NCI-H2171 (cell line): ENCODE measurements around the gene MGAT5B.
"Not testable (repeated sequence)": the region's sequence is repeated elsewhere in the genome, so short reads cannot be mapped to it uniquely, and the experiment has no call there.

Experiments
- DNase-seq: peaks from one replicate; lab custom pipeline; 2025; lab: John Stamatoyannopoulos, UW

MGAT5B gene

DNA sequence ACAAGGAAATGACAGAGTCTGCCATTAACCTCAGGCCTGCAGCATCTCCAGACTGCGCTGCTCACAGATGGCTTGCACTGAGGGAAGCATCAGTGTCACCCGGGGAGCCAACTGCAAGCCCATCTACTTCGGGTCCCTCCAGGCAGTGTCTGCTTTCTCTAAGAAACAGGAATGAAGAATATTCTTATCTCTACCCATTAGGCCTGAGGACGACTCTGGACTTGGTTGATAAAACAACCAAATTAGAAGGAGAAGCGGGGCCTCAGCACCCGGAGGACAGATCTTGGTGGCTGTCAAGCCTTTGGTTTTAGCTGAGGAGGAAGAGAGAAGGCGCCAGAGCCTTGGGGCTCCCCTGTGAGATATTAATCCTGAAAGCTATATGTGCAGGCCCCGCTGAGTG is 19.5 kb upstream of the MGAT5B start:
- no peak for DNase-seq

DNA sequence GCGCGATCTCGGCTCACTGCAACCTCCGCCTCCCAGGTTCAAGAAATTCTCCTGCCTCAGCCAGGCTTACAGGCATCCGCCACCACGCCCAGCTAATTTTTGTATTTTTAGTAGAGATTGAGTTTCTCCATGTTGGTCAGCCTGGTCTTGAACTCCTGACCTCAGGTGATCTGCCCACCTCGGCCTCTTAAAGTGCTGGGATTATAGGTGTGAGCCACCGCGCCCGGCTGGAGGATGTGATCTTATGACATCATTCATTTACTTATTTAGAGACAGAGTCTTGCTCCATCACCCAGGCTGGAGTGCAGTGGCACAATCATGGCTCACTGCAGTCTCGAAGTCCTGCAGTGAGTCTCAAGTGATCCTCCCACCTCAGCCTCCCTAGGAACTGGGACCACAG is 19.0 kb upstream of the MGAT5B start:
- not testable (repeated sequence) for DNase-seq

DNA sequence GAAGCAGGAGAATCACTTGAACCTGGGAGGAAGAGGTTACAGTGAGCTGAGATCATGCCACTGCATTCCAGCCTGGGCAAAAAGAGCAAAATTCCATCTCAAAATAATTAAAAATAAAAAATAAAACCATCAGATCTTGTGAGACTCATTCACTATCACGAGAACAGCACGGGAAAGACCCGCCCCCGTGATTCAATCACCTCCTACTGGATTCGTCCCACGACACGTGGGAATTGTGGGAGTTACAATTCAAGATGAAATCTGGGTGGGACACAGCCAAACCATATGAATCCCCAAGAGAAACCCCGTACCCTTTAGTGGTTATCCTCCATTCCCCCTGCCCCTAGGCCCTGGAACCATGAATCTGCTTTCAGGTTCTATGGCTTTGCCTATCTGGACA is 15.4 kb upstream of the MGAT5B start:
- no peak for DNase-seq

DNA sequence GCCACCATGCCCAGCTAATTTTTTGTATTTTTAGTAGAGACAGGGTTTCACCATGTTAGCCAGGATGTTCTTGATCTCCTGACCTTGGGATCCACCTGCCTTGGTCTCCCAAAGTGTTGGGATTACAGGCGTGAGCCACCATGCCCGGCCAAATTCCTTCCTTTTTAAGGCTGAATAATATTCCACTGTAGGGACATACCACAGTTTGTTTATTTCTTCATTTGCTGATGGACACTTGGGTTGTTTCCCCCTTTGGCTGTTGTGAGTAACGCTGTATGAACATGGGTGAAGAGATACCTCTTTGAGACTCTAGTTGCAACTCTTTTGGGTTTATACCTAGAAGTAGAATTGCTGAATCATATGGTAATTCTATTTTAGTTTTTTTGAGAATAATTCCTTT is 13.1 kb upstream of the MGAT5B start:
- no peak for DNase-seq

DNA sequence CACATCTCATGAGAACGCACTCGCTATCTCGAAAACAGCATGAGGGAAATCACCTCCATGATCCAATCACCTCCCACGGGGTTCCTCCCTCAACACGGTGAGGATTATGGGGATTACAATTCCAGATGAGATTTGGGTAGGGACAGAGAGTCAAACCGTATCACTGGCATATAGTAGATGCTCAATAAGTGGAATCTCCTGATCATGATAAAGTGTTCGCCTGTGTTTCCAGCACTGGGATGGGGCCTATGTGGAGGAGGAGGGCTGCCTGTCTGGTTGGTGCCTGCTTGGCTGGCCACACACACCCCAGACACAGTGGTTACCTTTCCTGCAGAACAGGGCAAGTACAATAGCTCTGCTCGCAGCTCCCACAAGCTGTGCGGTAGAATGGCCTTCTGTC is 6.1 kb upstream of the MGAT5B start:
- no peak for DNase-seq

DNA sequence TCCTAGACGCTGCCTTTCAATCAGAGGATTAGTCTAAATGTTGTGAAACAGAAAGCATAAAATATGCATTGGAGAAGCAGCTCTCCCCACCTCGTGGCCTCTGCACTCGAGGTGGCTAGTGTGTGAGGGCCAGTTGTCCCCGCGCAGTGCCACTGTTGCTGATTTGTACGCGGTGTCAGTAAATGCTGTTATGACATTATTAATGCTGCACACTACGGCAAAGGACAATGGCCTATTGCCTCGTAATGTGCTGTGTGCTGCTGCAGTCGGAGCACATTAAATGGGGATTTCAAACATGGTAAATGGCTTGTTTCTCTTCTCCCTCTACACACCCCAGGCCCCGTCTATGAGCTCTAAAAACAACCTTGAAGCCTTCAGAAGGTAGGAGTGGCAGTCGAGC is 5.7 kb upstream of the MGAT5B start:
- DNase-seq, result no peak

DNA sequence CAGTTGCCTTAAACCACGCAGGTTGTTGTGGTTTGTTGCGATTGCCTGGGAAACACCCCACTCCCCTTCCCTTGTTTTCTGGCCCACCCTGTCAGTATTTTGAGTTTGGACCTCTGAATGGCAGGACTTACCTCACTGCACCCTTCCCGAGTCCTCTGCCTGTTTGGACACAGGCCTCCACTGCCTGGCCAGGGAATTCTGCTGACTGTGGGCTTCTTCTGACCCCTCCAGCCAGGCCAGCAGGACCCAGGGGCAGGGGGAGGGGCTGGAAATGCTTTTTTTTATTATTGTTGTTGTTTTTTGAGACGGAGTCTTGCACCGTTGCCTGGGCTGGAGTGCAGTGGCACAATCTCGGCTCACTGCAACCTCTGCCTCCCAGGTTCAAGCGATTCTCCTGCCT is 4.2 kb upstream of the MGAT5B start:
- no peak for DNase-seq

DNA sequence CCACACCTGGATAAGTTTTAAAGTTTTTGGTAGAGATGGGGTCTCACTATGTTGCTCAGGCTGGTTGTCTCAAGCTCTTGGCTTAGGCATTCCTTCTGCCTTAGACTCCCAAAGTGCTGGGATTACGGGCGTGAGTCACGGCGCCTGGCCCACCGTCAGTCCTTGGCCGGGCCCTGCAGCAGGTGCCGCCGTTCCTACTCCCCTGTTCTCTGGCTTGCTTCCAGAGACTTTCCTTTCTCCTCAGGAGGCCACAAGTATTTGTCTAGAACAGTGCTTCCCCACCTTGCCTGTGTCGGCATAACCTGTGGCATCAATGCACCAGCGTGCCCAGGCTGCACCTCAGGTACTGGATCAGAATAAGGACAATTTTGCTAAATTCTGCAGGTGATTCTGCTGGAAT is 3.0 kb upstream of the MGAT5B start:
- DNase-seq, result no peak

DNA sequence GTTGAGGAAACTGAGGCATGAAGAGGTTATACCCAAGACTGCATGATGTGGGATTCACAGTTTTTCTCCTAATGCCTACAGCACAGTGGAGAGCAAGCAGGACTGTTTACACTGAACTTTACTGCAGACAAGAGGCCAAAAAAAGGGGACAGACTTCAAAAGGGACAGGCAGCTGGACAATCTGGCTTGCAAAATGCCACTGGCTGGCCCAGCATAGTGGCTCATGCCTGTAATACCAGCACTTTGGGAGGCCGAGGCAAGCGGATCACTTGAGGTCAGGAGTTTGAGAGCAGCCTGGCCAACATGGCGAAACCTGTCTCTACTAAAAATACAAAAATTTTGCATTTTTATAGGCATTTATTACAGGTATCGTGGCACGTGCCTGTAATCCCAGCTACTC is 2.0 kb upstream of the MGAT5B start:
- no peak for DNase-seq

DNA sequence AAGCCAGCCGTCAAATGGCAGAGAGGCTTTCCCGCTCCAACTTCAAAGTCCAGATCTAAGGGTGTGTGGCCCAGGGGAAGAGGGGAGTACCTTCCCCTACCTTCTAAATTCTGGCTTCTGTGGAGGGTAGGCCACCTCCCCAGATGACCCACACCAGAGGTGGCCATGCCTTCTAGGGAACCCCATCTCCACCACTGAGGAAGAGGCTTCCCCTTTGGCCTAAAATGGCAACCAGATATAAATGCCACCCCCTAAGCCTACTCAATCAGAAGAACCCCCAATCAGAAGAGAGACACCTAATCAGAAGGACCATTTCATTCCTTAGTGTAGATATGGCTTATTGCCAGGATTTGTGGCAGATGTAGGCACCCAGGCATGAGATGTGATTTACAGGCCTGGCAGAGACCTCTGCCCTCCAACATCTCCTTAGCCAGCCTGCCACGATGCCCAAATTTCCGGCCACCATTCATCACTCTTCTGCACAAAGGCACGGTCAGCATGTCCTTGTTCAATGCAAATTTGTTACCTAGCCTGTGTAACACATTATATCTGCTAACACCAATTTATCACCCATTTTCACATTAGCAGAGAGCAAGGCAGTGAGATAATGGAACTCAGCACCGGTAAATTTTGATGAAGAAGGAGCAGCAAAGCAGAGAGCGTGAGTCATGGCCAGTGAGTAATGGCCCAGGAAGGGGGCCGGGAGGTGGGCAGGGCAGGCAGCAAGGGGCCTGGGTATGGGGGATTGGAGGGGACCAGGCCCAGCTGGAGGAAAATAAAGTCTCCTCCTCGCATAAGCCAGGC is 1.2 kb upstream of the MGAT5B start:
- peak; percentile 29 for DNase-seq

DNA sequence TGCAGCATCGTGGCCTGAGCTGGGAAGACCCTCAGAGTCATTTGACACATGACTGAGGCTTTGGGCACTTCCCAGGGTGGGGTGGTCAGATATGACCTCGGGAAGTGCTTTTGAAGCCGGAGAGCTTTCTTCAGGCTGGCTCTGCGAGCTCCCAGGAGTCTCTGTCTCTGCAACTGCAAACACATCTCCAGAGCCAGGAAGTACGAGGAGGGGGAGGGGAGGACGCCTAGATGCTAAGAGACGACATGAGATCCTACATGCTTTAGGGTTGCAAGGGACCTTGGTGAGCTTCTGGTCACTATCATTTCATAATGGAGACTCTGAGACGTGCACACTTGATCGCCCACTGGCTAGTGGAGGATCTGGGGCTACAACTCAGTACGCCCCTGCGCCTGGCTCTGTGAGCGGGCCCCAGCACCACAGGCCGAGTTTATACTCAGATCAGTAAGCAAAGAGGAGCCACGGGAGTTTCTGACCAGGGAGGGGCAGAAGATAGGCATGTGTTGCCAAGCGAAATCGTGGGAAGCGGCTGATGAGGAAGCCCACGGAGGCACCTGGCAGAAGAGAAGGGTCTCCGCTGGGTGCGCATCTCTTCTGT is 527 bp upstream of the MGAT5B start:
- DNase-seq, result no peak

DNA sequence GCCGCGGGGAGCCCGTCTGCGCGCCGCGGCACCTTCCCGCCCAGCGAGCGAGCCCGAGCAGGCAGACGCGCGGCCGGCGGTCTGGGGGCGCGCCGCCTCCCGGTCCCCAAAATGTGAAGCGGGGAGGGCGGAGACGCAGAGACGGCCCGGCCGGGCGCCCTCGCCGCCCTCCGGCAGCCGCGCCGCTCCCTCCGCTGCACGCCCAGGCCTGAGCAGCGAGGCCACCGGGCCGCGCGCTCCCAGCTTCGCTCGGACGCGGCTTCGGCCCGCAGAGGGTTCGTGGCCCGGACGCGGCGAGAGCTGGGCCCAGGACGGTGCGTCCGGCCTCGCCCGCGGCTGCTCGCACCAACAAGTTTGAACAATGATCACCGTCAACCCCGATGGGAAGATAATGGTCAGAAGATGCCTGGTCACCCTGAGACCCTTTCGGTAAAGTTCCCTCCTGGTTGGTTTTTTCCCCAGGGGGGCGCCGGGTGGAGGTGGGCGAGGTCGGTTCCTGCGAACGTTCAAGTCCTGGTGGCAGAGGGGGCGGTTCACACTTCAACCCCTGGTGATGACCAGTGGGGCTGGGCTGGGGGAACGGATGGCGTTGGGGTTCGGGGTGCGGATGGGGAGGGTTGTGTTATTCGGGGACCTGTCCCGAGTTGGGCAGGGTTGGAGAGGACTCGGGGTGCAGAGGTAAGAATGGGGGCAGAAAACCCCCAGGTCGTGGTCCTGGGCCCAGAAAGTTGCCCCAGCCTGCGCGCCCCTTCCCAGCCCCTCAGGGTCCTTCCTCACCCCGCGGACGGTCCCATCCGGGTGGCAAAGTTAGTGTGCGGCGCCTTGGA is 678 bp downstream of the MGAT5B start:
- no peak for DNase-seq

DNA sequence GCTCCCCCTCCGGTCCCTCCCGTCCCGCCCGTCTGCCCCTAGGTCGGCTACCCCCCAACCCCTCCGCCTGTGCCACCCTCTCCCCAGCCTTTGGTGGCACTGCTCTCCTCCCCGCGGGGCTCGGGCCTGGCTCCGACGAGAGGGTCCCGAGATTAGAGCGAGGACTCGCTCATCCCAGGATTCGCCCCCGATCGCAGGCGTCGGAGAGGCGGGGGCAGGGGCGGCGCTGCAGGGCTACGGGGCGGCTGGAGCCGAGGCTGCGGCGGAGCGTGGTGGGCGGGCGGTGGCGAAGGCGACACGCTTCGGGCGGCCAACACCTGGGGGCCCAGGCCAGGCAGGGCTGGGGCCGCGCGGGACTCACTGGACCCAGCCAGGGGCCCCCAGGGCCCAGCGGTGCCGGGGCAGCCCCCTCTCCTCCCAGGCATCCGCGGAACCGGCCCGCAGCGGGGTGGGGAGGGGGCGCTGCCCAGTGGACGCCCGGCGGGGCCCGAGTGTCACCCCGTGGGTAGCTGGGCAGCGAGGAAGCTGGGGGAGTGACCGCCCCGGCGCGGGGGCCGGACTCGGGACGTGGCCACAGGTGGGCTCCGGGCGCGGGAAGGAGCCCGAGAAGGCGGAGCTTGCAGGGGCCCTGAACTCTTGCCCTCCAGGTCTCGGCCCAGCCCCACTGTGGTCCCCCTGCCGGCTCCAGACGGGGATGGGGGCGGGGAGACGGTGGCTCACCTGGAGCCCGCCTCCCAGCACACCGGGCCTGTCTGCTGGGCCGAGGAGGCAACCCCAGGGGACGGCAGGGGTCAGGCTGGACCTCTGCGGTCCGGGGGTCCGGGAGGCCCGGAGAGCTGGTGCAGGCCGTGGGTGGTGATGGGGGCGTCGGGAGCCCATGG is 1.5 kb downstream of the MGAT5B start:
- no peak for DNase-seq

DNA sequence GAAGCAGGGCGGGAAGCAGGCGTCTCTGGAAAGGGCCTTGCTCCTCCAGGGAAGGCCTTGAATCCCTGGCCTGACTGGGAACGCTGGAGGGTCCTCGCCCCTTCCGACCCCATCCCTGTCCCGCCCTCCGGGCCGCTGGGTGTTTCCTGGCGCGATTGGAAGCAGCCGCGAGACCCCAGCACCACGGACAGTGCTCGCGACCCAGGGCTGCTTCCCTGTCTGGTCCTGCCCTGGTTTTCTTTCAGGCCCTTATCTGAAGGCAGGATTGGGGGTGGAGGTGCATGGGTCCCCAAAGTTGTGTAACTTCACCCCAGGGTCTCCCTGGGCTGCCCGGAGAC is 2.1 kb downstream of the MGAT5B start:
- DNase-seq, result no peak

DNA sequence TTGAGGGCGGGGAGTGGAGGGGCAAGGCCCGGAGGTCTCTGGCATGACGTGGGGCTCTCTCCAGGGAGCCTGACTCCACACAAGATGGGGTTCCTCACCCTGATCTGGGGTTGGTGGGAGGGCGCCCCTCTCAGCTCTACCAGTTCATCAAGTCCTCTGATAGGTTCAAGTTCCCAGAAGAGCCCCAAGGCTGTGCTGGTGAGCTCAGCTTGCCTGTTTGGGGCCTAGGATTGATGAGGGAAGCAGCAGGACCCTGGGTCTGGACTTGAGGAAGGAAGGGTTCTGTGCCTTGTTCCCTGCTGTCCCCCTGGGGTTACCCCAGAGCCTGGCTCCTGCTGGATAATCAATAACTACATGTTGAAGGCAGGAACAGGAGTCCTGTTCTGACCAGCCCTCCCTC is 3.5 kb downstream of the MGAT5B start:
- no peak for DNase-seq

DNA sequence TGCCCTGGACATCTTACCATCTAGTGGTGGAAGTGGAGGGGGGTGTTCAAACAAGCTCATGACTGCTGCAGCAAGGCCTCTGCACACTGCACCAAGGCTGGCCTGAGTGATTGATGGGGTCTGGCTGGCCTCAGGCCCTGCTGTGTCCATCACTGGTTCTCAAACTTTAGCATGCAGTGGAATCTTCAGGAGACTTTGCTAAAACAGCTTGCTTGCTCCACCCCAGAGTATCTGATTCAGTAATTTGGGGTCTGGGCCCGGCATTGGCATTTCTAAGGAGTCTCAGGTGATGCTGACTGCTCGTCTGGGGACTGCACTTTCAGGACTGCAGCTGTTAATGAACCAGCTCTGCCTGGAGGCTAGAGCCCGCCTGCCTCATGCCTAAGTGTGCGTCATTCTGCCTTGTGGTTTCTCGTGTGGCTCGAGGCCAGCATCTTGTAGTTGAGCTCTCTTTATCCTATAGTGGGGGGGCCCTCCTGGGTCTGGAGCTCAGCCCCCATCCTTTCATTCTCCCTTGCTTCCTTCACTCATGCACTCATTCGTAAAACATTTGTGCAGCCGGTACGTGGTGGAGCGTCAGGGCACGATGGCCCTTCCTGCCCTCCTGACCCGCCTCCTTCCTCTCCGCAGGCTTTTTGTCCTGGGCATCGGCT is 4.1 kb downstream of the MGAT5B start:
- DNase-seq, result no peak

DNA sequence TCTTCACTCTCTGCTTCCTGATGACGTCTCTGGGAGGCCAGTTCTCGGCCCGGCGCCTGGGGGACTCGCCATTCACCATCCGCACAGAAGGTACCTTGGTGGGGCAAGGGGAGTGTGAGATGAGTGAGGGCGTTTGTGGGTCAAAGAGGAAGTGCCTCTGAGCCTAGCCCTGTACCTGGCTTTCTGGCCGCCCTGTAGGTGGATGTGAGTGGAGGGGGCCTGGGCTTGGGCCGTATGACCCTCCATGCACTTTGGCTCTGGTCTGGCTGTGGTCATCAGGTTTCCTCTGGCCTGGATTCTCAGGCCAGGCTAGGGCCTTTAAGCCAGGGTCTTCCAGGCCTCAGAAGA is 4.6 kb downstream of the MGAT5B start:
- DNase-seq, result no peak

DNA sequence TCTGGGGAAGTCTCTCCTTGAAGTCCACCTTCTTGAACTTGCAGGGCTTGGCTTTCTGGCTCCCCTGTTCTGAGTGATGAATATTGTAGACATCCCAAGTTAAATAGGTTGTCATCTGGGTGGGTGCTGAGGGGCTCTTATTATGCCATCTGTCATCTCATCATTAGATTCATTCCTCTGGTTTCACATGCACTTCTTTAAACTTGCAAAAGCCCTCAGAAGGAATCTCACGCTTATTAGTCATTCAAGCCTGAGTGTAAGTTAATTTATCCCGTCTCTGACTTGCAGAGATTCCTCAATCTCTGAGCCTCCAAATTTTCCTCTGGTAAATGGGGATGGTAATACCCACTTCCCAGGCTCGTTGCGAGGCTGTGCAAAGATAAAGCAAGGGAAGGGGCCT is 5.7 kb downstream of the MGAT5B start:
- no peak for DNase-seq

DNA sequence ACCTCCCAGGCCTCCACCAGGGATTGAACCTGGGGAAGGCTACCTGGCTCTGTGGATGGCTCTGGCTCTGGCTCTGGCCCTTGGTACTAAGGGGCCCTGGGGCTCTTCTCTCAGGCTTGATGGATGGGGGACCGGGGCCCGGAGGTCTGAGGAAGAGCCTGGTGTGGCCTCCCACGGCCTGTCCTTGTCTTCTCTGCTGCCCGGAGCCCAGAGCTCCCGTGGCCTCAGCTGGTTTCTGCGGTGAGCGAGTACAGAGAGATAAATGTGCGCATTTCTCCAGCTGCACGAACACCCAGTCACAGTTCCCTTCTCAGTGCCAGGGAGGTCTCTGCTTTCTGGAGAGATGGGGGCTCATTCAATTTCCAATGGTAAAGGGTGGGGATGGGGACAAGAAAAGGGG is 9.2 kb downstream of the MGAT5B start:
- DNase-seq, result no peak

DNA sequence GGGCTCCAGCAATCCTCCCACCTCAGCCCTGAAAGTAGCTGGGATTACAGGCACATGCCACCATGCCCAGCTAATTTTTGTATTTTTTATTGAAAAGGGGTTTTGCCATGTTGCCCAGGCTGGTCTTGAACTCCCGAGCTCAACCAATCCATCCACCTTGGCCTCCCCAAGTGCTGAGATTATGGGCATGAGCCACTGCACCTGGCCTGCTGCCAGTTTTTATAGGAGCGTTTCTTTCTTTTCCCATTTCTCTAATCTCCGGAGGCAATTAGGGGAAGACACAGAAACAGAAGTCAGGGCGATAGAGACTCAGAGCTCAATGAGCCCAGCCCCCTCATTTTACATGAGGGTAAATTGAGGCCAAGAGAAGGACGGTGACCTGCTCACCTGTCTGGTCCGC is 10.4 kb downstream of the MGAT5B start:
- no peak for DNase-seq

DNA sequence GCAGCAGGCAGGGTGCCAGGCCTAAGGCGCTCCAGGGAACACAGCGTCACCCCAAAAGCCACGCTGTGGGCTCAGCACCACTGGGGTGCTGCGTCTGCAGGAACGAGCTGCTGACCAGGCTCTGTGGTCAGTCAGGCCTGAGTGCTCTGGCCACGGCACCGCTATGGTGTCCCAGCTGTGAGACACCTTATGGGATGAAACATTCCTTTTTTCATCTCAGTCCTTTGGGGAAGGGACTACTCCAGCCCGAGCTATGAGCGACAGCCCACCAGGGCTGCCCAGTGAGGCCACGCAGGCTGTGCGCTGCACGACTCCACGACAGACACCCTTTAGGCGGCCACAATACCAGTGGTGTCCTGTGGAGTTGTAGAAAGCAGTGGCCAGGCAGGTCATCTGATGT is 11.1 kb downstream of the MGAT5B start:
- DNase-seq, result no peak

DNA sequence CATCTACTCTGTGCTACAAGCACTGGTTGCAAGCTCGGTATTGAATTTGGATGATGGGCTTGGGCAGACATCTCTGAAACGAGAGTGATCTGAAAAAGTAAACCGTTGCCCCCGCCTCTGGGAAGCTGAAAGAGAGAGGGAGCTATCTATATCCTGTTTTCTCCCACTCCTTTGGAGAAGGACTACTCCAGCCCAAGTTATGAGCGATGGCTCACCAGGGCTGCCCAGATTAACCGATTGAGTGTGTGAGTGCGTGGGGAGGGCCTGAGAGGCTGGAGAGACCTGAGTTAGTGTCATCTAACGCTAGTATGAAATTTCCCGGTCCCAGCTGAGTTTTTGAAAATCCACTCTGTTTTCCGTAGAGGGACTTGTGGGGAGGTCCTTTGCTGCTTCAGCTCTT is 11.5 kb downstream of the MGAT5B start:
- no peak for DNase-seq
